ENCODE results near the gene ENTR1.

The ENTR1 gene

GRCh38 chr9:136448655-136449054 lies 38.2 kb upstream of the ENTR1 start:
- no peak for TF ChIP-seq Cebpa-rat (IDR thresholded peaks at IDR 0.05)
- H3K36me3 ChIP-seq = peaks cover 86% of the 10 kb centered on the region
- peaks cover 99% of the 10 kb centered on the region for H4K20me1 ChIP-seq
- H3K4me2 ChIP-seq = peak overlapping the region; percentile 83; the same call in 1 of the 2 replicates
- H3K4me3 ChIP-seq = no peak overlapping the region
- H3K27ac ChIP-seq = no peak overlapping the region
- H3K9ac ChIP-seq = no peak overlapping the region
- no peaks in the 10 kb centered on the region for H3K27me3 ChIP-seq
- H3K9me3 ChIP-seq = no peaks in the 10 kb centered on the region
- H3K4me1 ChIP-seq = peaks cover 89% of the 10 kb centered on the region

- H4K20me1 ChIP-seq = peaks cover 99% of the 10 kb centered on the region
- no peak overlapping the region for H3K27ac ChIP-seq
- no peaks in the 10 kb centered on the region for H3K27me3 ChIP-seq
- peak overlapping the region; percentile 17; the same call in 1 of the 2 replicates for H3K9ac ChIP-seq
- peaks cover 84% of the 10 kb centered on the region for H3K36me3 ChIP-seq
- peak overlapping the region; percentile 83 for H3K4me2 ChIP-seq
- TF ChIP-seq Cebpa-rat (IDR thresholded peaks at IDR 0.05) = no peak
- H3K4me3 ChIP-seq = peak overlapping the region; percentile 32; the same call in 1 of the 2 replicates
- H3K4me1 ChIP-seq = peaks cover 89% of the 10 kb centered on the region
- H3K9me3 ChIP-seq = no peaks in the 10 kb centered on the region
These were observed 36.9 kb upstream of the ENTR1 start for GRCh38 chr9:136447173-136447778.

GRCh38 chr9:136445799-136446198 lies 35.4 kb upstream of the ENTR1 start:
- Histone ChIP-seq H3K4me2 (peak overlapping the region; percentile 83; the same call in 1 of the 2 replicates), H3K4me1 (peaks cover 89% of the 10 kb centered on the region), H3K36me3 (peaks cover 77% of the 10 kb centered on the region)

GRCh38 chr9:136444102-136444501 lies 33.7 kb upstream of the ENTR1 start:
- no peak for TF ChIP-seq Cebpa-rat (IDR thresholded peaks at IDR 0.05)
- Histone ChIP-seq H3K27me3 (no peaks in the 10 kb centered on the region), H3K4me1 (peaks cover 85% of the 10 kb centered on the region), H3K4me3 (no peak overlapping the region), H3K9me3 (no peaks in the 10 kb centered on the region), H3K36me3 (peaks cover 60% of the 10 kb centered on the region), H3K27ac (no peak overlapping the region), H3K4me2 (no peak overlapping the region), H3K9ac (no peak overlapping the region), H4K20me1 (peaks cover 91% of the 10 kb centered on the region)

More at GRCh38 chr9:136445799-136446198, 35.4 kb upstream of the ENTR1 start:
- Histone ChIP-seq H4K20me1 (peaks cover 98% of the 10 kb centered on the region), H3K27ac (no peak overlapping the region), H3K4me3 (no peak overlapping the region), H3K9me3 (no peaks in the 10 kb centered on the region), H3K9ac (no peak overlapping the region), H3K27me3 (no peaks in the 10 kb centered on the region)
- no peak for TF ChIP-seq Cebpa-rat (IDR thresholded peaks at IDR 0.05)

- TF ChIP-seq Cebpa-rat (IDR thresholded peaks at IDR 0.05) = no peak
- H3K9me3 ChIP-seq = no peaks in the 10 kb centered on the region
- no peak overlapping the region for H3K9ac ChIP-seq
- H3K36me3 ChIP-seq = peaks cover 56% of the 10 kb centered on the region
- no peak overlapping the region for H3K27ac ChIP-seq
- peaks cover 91% of the 10 kb centered on the region for H4K20me1 ChIP-seq
- H3K4me1 ChIP-seq = peaks cover 81% of the 10 kb centered on the region
- H3K27me3 ChIP-seq = no peaks in the 10 kb centered on the region
- no peak overlapping the region for H3K4me3 ChIP-seq
- H3K4me2 ChIP-seq = no peak overlapping the region
These were observed 33.3 kb upstream of the ENTR1 start for GRCh38 chr9:136443687-136444086.

- TF ChIP-seq Cebpa-rat (IDR thresholded peaks at IDR 0.05) = no peak
- H4K20me1 ChIP-seq = peaks cover 91% of the 10 kb centered on the region
- H3K27me3 ChIP-seq = no peaks in the 10 kb centered on the region
- H3K4me1 ChIP-seq = peaks cover 79% of the 10 kb centered on the region
- no peak overlapping the region for H3K4me3 ChIP-seq
- peak overlapping the region; percentile 76 for H3K27ac ChIP-seq
- 0 out of 2 replicates have a peak overlapping the region, but pooled peaks have one; percentile 56 for H3K9ac ChIP-seq
- no peaks in the 10 kb centered on the region for H3K9me3 ChIP-seq
- H3K36me3 ChIP-seq = peaks cover 50% of the 10 kb centered on the region
- H3K4me2 ChIP-seq = peak overlapping the region; percentile 96
These were observed 32.7 kb upstream of the ENTR1 start for GRCh38 chr9:136443087-136443486.

GRCh38 chr9:136442265-136442664 lies 31.9 kb upstream of the ENTR1 start:
- peaks cover 43% of the 10 kb centered on the region for H3K36me3 ChIP-seq
- peak overlapping the region; percentile 96 for H3K4me2 ChIP-seq
- 0 out of 2 replicates have a peak overlapping the region, but pooled peaks have one; percentile 12 for H3K4me3 ChIP-seq
- TF ChIP-seq Cebpa-rat (IDR thresholded peaks at IDR 0.05) = no peak
- H3K27ac ChIP-seq = peak overlapping the region; percentile 76
- peak overlapping the region; percentile 56; the same call in 1 of the 2 replicates for H3K9ac ChIP-seq
- H3K27me3 ChIP-seq = no peaks in the 10 kb centered on the region
- H4K20me1 ChIP-seq = peaks cover 91% of the 10 kb centered on the region
- H3K9me3 ChIP-seq = no peaks in the 10 kb centered on the region
- H3K4me1 ChIP-seq = peaks cover 79% of the 10 kb centered on the region

- TF ChIP-seq Cebpa-rat (IDR thresholded peaks at IDR 0.05) = no peak
- Histone ChIP-seq H3K4me3 (0 out of 2 replicates have a peak overlapping the region, but pooled peaks have one; percentile 21), H3K9ac (peak overlapping the region; percentile 95; the same call in 1 of the 2 replicates), H4K20me1 (peaks cover 91% of the 10 kb centered on the region), H3K4me2 (peak overlapping the region; percentile 96), H3K9me3 (no peaks in the 10 kb centered on the region), H3K27ac (peak overlapping the region; percentile 76), H3K36me3 (peaks cover 46% of the 10 kb centered on the region), H3K4me1 (peaks cover 79% of the 10 kb centered on the region), H3K27me3 (no peaks in the 10 kb centered on the region)
These were observed 31.3 kb upstream of the ENTR1 start for GRCh38 chr9:136441681-136442245.

- Histone ChIP-seq H3K4me1 (peaks cover 79% of the 10 kb centered on the region), H3K9me3 (no peaks in the 10 kb centered on the region), H3K4me2 (peak overlapping the region; percentile 96), H3K36me3 (peaks cover 47% of the 10 kb centered on the region), H3K27me3 (no peaks in the 10 kb centered on the region), H3K4me3 (0 out of 2 replicates have a peak overlapping the region, but pooled peaks have one; percentile 21), H3K27ac (peak overlapping the region; percentile 92), H4K20me1 (peaks cover 91% of the 10 kb centered on the region), H3K9ac (peak overlapping the region; percentile 95)
- no peak for TF ChIP-seq Cebpa-rat (IDR thresholded peaks at IDR 0.05)
These were observed 30.8 kb upstream of the ENTR1 start for GRCh38 chr9:136441191-136441680.
